ENCODE results near the gene SELENOF.
A peak's percentile ranks its signal among the peaks of the same experiment; 100 is the strongest.
"Not testable (repeated sequence)": the region's sequence is repeated elsewhere in the genome, so short reads cannot be mapped to it uniquely, and the experiment has no call there.

The SELENOF gene

DNA sequence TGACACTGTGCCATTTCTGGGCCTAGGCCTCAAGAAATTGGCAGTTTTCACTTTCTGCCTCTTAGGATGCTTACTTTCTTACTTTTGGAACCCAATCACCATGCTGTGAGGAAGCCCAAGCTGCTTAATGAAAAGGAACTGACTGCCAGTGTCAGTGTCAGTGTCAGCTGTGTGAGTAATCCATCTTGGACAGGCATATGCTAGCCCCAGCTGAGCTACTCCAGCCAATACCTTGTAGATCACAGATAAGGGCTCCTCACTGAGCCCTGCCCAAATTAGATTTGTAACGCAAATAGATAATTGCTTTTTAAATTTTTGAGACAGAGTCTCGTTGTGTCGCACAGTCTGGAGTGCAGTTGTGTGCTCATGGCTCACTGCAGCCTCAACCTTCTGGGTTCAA lies 59.6 kb downstream of the SELENOF start:
- no peak for DNase-seq

DNA sequence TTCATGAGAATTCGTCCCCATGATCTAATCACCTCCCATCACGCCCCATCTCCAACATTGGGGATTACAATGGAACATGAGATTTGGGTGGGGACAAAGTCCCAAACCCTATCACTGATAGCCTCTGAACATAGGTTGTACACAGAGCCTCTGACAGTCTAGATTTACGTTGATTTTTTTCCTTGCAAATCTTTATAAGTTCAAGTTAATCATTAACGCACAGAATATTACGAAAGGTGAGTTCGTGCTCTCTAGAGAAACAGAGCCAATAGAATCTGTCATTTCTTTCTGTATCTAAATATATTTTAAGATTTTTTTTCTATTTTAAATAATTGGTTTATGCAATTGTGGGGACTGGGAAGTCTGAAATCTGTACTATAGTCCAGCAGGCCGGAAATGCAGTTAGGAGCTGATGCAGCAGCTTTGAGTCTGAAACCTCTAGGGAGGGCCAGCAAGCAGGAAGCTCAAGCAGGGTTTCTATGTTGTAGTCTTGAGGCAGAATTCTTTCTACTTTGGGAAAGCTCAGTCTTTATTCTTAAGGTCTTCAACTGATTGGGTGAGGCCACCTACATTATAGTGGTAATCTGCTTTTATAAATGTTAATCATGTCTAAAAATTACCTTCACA lies 61.0 kb downstream of the SELENOF start:
- no peak for DNase-seq

DNA sequence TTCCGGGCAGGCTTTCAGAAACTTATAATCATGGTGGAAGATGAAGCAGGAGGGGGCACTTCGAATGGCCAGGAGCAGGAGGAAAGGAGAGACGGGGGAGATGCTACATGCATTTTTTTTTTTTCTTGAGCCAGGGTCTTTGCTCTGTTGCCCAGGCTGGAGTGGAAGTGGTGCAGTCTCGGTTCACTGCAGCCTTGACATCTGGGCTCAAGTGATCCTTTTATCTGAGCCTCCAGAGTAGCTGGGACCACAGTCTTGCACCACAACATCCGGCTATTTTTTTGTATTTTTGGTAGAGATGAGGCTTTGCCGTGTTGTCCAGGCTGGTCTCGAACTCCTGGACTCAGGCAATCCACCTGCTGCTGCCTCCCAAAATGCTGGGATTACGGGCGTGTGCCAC lies 61.6 kb downstream of the SELENOF start:
- no peak for DNase-seq

DNA sequence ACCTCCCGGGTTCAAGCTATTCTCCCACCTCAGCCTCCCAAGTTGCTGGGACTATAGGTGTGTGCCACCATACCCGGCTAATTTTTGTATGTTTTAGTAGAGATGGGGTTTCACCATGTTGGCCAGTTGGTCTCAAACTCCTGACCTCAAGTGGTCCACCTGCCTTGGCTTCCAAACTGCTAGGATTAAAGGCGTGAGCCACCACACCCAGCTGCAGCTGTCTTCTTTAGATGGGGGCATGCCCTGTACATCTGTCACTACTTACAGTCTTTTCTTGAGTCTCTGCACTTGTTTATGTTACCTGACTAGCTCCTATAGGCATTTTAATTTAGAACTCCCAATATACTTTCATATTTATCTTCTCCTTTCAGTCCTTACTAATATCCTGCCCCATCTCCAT lies 64.2 kb downstream of the SELENOF start:
- no peak for DNase-seq

DNA sequence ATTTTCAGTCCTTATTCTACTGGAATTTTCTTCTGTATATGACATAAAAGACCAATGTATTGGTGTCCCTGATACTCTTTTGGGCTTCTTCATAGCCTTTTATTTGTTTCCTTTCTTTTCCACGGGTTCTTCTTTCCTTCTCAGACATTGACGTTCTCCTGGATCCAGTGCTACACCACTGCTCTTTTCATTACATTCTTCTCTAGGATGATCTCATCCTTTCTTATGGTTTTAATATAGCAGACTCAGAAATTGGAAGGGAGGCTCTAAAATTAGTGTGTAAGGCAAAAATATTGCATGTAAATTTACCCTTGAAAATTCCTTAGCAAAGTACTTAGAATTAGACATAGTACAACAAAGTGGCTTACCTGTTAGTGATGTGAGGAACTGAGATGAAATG lies 65.3 kb downstream of the SELENOF start:
- no peak for DNase-seq

DNA sequence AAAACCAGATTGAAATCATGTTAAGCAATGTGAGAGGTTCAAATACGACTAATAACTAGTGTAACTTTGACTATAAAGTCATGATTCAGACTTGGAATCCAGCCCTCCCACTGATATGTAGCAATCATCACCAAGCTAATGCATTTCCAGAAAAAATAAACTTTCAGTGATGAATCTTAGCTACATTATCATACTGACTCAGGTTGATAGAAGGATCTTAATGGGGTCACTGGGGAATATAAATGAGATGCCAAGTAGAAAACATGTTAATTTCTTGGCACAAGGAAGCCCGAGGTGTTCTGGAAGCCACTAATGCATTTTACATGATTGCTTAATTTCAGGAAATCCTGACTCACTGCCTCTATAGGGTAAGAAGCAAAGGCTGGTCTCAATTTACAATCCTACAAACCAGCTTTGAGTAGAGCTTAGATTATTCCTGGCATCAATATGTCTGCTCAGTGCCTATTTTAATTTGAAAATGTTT lies 67.7 kb downstream of the SELENOF start:
- DNase-seq: no peak

DNA sequence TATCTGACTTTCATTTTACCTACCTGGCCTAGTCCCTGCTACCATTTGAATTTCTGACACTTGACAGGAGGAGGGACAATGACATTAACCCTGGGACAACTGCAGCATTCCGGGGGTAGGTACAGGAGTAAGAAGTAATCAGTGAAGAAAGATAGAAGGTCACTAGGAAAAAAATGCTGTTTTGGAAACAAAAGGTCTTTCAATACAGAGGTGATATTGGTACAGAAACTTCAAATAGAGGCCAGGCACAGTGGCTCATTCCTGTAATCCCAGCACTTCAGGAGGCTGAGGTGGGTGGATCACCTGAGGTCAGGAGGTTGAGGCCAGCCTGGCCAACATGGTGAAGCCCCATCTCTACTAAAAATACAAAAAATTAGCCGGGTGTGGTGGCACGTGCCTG lies 68.4 kb downstream of the SELENOF start:
- no peak for DNase-seq

DNA sequence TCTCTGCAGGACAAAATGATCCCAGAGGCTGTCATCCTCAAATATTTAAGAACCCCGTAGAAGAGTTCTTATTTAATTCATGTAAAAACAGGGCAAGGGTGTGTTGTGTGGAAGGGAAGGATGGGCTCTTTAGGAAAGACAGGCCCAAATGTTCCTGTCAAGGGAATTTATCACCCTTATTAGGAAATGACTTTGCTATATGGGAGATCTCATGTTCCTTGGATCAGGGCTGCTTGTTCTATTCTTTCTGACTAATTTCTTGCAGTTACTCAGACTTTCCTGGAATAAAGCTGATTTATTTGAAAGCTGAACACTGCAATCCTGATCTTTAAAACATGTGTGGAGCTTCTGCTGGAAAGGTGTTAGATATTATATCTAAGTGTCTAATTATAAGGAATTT lies 72.8 kb downstream of the SELENOF start:
- DNase-seq: no peak

DNA sequence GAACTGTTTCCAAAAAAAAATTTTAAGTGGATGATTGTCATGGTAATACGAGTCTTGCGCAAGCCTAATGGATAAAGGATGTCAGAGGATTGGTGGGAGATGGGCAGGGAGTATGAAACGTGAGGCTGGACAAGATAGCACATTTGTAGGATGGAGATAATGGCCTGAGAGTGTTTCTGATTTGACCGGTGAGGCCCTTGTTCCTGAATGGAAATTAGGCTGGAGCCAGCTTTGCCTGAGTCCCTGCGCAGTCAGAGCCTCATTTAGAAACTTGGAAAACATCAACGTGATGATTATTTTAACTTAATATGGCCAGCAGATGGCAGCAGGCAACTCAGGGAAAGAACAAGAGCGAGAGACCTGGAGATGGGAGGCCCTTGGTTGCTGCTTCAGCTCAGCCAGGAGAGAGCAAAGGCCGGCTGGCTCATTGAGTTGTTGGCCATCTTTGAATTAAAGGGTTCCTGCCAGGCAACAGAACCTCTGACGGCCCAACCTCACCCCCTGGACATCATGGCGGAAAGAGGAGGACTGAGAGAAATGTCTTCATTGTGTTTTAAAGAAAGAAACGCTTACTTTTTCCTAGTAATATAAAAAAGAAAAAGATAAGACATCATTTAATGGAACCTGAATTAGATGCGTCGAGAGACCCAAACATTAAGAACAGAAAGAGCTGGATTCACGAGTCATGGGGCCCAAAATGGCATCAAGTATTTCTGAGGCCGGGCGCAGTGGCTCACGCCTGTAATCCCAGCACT lies 80.3 kb downstream of the SELENOF start:
- peak; percentile 37 to 50 for DNase-seq

DNA sequence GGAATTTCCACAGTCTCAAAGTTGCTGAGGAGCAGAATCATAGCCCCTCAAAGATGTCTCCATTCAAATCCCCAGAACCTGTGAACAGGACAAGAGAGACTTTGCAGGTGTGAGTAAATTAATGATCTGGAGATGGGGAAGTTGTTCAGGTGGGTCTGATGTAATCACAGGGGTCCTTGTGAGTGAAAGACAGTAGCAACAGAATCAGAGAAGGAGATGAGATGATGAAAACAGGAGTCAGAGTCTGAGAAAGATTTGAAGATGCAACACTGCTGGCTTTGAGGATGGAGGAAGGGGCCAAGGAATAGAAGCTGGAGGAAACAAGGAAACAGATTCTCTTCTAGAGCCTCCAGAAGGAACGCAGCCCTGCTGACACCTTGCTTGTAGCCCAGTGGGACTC lies 81.5 kb downstream of the SELENOF start:
- DNase-seq: no peak

DNA sequence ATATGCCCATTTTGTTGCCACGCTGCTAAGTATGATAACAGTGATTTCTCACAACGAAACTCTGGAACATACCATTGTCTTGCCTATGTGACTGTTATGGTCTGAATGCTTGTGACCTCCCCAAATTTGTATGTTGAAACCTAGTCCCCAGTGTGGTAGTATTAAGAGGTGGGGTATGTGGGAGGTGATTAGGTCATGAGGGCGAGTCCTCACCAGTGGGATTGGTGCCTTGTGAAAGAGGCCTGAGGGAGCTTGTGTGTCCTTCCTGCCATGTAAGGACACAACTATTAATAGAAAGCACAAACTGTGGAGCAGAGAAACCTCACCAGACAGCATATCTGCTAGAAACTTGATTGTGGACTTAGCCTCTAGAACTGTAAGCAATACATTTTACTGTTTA lies 84.6 kb downstream of the SELENOF start:
- no peak for DNase-seq

DNA sequence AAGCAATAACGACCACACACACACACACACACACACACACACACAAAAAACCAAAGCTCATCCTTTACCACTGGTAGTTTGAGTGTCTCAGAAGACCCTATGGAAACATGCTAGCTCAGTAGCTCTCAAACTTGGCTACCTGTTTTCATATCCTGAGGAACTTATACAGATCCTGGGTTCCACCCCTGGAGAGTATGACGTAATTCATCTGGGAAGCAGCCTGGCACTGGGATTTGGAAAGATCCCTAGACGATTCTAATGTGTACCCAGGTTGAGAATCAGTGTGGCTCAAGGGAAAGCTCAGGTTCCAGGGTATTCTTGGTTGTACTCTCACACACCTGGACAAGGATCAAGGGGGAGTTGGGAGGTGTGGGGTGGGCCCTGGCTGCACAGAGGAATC lies 85.9 kb downstream of the SELENOF start:
- no peak for DNase-seq

DNA sequence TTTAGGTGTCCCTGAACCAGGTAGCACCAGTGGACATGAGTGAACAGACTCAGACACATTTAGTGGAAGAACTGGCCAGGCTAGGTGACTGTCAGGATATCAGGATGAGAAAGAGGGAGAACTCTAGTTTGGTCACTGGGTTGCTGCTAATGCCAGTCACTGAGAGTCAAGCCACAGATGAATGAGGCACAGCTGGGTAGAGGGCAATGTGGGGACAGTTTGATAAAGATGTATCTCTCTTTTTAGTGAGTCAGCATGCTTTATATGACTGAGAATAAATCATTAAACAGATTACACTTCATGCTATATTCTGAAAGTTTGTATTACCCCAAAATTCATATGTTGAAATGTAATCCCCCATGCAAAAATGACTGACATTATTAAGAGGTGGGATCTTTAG lies 87.1 kb downstream of the SELENOF start:
- no peak for DNase-seq

DNA sequence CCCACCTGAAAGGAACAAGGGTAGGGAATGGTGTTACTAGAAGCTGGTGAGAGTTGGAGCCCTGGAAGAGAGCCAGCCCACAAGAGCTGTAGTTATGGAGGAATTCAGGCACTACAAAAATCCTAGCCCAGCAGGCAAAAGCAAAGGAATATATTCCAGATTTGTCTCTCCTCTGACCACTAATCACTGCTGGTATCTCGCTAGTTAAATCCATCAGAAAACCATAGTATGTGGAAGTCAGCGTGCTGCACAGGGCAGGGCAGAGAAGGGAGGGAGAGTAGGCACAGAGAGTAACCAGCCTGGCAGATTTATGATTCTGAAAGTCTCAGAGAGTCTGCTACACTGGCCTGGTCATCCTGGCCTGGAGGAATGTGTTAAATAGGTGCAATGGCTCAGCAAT lies 88.6 kb downstream of the SELENOF start:
- DNase-seq: no peak

DNA sequence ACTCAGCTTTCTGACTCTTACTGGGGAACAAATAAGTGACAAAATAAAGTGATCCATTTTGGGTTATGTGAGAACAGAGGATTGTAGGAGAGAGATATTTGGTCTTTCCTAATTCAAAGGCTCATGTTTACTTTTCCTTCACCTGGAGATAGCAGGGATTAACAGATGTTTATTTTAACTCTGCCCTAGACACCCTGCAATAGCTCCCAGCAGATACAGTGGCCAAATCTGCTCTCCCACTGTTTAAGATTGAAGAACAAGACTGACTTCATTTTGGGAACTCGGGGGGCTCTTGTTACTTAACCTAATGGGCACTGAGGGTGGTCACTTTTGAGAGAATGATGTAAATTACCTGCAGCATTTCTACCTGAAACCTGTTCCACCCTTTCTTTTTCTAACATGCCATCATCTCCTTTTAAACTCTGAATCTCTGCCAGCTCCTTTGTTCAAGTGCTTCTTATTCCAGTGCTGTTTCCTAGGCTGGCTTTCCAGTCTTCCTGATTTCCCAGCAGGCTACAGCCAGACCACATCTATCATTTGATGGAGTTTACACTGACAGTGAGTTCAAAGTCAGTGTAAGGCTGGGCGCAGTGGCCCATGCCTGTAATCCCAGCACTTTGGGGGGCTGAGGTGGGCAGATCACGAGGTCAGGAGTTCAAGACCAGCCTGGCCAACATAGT lies 90.0 kb downstream of the SELENOF start:
- no peak for DNase-seq

DNA sequence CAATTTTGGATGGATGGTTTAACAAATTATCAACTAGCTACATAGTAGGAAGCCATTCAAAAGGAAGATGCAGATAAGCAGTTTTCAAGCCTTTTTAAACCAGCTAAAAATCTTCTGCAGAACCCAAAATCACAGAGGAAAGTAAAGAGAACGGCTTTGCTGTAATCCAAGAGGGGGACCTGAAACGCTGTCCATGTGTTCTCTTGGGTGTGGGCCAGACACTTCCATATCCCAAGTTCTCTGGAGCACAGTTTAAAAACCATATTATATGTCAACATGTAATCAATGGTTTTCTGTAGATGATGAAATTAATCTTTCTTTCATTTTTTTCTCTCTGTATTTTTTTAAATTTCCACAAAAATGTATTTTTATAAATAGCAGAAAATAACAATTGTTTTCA lies 90.5 kb downstream of the SELENOF start:
- DNase-seq: no peak

DNA sequence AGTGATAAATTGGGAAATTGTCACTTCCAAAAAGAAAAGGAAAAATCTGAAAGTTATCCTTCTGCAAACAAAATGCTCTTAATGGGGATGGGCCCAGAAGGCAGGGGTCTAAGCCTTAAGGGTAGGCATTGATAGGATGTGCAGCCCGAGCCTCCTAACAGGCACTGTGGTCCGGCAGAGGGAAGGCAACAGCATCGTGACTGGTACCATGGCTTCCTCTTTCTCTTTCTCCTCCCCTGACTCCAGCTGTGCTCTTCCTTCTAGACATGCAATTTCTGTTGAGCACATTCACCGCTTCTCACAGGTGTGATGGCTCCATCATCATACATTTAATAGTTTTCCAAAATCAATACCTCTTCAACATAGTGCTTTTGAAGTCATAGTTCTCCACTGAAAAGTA lies 91.5 kb downstream of the SELENOF start:
- no peak for DNase-seq

DNA sequence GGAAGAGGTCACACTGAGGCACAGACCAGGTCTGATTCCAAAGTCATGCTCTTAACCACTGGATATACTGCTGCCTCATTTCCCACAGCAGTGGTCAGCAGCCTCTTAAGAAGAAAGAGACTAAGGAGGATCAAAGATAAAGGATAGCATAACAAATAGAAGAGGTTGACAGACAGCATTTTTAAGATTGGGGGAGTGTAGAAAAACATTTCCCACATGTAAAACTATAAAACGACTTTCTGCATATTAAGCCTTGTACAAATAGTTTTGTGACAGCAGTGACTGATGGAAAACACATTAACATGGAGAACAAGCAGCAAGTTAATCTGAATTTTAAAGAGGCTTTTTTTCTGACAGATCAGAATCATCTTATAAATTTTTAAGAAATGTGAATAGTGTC lies 92.0 kb downstream of the SELENOF start:
- no peak for DNase-seq

DNA sequence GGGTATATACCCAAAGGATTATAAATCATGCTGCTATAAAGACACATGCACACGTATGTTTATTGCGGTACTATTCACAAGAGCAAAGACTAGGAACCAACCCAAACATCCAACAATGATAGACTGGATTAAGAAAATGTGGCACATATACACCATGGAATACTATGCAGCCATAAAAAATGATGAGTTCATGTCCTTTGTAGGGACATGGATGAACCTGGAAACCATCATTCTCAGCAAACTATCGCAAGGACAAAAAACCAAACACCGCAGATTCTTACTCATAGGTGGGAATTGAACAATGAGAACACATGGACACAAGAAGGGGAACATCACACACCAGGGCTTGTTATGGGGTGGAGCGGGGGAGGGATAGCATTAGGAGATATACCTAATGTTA lies 94.0 kb downstream of the SELENOF start:
- DNase-seq: not testable (repeated sequence)

DNA sequence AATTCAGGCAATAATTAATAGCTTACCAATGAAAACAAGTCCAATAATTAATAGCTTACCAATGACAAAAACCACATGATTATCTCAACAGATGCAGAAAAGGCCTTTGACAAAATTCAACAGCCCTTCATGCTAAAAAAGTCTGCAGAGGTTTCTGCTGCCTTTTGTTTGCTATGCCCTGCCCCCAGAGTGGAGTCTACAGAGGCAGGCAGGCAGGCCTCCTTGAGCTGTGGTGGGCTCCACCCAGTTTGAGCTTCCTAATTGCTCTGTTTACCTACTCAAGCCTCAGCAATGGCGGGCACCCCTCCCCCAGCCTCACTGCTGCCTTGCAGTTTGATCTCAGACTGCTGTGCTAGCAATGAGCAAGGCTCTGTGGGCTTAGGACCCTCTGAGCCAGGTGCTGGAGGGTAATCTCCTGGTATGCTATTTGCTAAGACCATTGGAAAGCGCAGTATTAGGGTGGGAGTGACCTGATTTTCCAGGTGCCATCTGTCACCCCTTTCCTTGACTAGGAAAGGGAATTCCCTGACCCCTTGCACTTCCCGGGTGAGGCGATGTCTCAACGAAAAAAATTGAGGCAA lies 96.6 kb downstream of the SELENOF start:
- DNase-seq: not testable (repeated sequence)

DNA sequence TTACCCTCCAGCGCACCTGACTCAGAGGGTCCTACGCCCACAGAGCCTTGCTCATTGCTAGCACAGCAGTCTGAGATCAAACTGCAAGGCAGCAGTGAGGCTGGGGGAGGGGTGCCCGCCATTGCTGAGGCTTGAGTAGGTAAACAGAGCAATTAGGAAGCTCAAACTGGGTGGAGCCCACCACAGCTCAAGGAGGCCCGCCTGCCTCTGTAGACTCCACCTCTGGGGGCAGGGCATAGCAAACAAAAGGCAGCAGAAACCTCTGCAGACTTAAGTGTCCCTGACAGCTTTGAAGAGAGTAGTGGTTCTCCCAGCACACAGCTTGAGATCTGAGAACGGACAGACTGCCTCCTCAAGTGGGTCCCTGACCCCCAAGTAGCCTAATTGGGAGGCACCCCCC lies 99.8 kb downstream of the SELENOF start:
- not testable (repeated sequence) for DNase-seq
